Peyer's patch (tissue), 4 donors: ENCODE results near the gene SLC5A9. TPM values are rescaled to one million over a fixed set of nuclear protein-coding genes. Genes with fewer than 3 reads are reported as not detected.

Source experiments
- DNase-seq, 3 donors: peaks; one replicate each; pipeline ENCODE4 v3.0.0-alpha.2; 2017 to 2019
- H3K27ac ChIP-seq, 4 donors: fragments of 200-600 bp; sonication (generic); one replicate each; pipeline ENCODE4 v1.5.1; 2016 to 2019
- H3K27me3 ChIP-seq, 2 donors: fragments of 200-600 bp; sonication (generic); one replicate each; pipeline ENCODE4 v1.5.1; 2019
- H3K36me3 ChIP-seq, 3 donors: fragments of 200-600 bp; sonication (generic); one replicate each; pipeline ENCODE4 v1.5.1; 2016 to 2019
- H3K4me1 ChIP-seq, 4 donors: fragments of 200-600 bp; sonication (generic); one replicate each; pipeline ENCODE4 v1.5.1; 2016 to 2019
- H3K4me3 ChIP-seq, 4 donors: fragments of 200-600 bp; sonication (generic); 1 replicate in 3 of 4; 2 replicates in 1 of 4; pipeline ENCODE4 v1.5.1; 2016 to 2019; ENCODE audit warnings: mild to moderate bottlenecking in 1 of 4
- H3K9me3 ChIP-seq, 4 donors: fragments of 200-600 bp; sonication (generic); one replicate each; pipeline ENCODE4 v1.5.1; 2016 to 2019; ENCODE audit warnings: mild to moderate bottlenecking in 1 of 4
- CTCF ChIP-seq, 6 experiments: fragments of 450-650 bp in 4 of 6; fragments of 200-600 bp in 2 of 6; sonication (generic) in 1 of 6; IDR thresholded peaks; one replicate each; pipeline ENCODE4 v1.5.1; 2017 to 2019; ENCODE audit warnings: antibody characterized with exemption in 6 of 6, mild to moderate bottlenecking in 3 of 6, moderate library complexity in 1 of 6
- POLR2A ChIP-seq, 2 donors: fragments of 450-650 bp; IDR thresholded peaks; one replicate each; pipeline ENCODE4 v1.5.1; 2017; ENCODE audit warnings: antibody characterized with exemption in 2 of 2, mild to moderate bottlenecking in 2 of 2, moderate library complexity in 2 of 2
- total RNA-seq, 4 donors: library from RNA; depleted of rRNA; stranded (reverse); fragments of >200 nt; gene quantifications; one replicate each; pipeline ENCODE4 v1.1.0, GENCODE V29; 2016

SLC5A9 gene
- total RNA-seq, 4 donors from 2014 or later: 8.3 to 272 (median 210) TPM

- H3K4me1 ChIP-seq: no peaks in the 10 kb centered on the region
- H3K9me3 ChIP-seq: no peaks in the 10 kb centered on the region
- no peak for DNase-seq
- no peak for TF ChIP-seq CTCF (IDR thresholded peaks at IDR 0.05)
- H3K27me3 ChIP-seq: no peaks in the 10 kb centered on the region
- H3K36me3 ChIP-seq: no peaks in the 10 kb centered on the region
- H3K4me3 ChIP-seq: no peak overlapping the region
- no peak overlapping the region for H3K27ac ChIP-seq
These were observed 7.7 kb upstream of the SLC5A9 start for GRCh38 chr1:48214820-48215219.

GRCh38 chr1:48215222-48215621 lies 7.3 kb upstream of the SLC5A9 start:
- TF ChIP-seq POLR2A (IDR thresholded peaks at IDR 0.05): no peak
- no peak for TF ChIP-seq CTCF (IDR thresholded peaks at IDR 0.05)
- H3K4me3 ChIP-seq: no peak overlapping the region
- no peaks in the 10 kb centered on the region for H3K9me3 ChIP-seq
- H3K4me1 ChIP-seq: no peaks in the 10 kb centered on the region
- H3K27me3 ChIP-seq: no peaks in the 10 kb centered on the region
- DNase-seq: no peak
- H3K36me3 ChIP-seq: no peaks in the 10 kb centered on the region
- no peak overlapping the region for H3K27ac ChIP-seq

- no peak for DNase-seq
- no peaks in the 10 kb centered on the region for H3K27me3 ChIP-seq
- no peak overlapping the region for H3K27ac ChIP-seq
- no peak for TF ChIP-seq POLR2A (IDR thresholded peaks at IDR 0.05)
- no peak for TF ChIP-seq CTCF (IDR thresholded peaks at IDR 0.05)
- no peaks in the 10 kb centered on the region for H3K4me1 ChIP-seq
- H3K9me3 ChIP-seq: no peaks in the 10 kb centered on the region
- no peaks in the 10 kb centered on the region for H3K36me3 ChIP-seq
- no peak overlapping the region for H3K4me3 ChIP-seq
These were observed 6.6 kb upstream of the SLC5A9 start for GRCh38 chr1:48215889-48216288.

- Histone ChIP-seq H3K4me1 (no peaks in the 10 kb centered on the region), H3K27me3 (no peaks in the 10 kb centered on the region), H3K36me3 (no peaks in the 10 kb centered on the region), H3K9me3 (no peaks in the 10 kb centered on the region), H3K4me3 (no peak overlapping the region), H3K27ac (no peak overlapping the region)
- DNase-seq: no peak
- no peak for TF ChIP-seq CTCF (IDR thresholded peaks at IDR 0.05)
- no peak for TF ChIP-seq POLR2A (IDR thresholded peaks at IDR 0.05)
These were observed 6.2 kb upstream of the SLC5A9 start for GRCh38 chr1:48216313-48216712.

- TF ChIP-seq POLR2A (IDR thresholded peaks at IDR 0.05) (no peak), CTCF (IDR thresholded peaks at IDR 0.05) (peak in 3 of 6 experiments; percentile 9 to 33 (median 11))
- no peaks in the 10 kb centered on the region for H3K9me3 ChIP-seq
- DNase-seq: no peak
These were observed 5.6 kb upstream of the SLC5A9 start for GRCh38 chr1:48216941-48217340.

GRCh38 chr1:48217856-48218255 lies 4.7 kb upstream of the SLC5A9 start:
- Histone ChIP-seq H3K4me3 (no peak overlapping the region), H3K9me3 (no peaks in the 10 kb centered on the region), H3K27me3 (no peaks in the 10 kb centered on the region), H3K36me3 (no peaks in the 10 kb centered on the region), H3K27ac (no peak overlapping the region), H3K4me1 (peaks cover 0 to 8% (median 2%) of the 10 kb centered on the region in 4 donors)
- no peak for TF ChIP-seq POLR2A (IDR thresholded peaks at IDR 0.05)
- no peak for TF ChIP-seq CTCF (IDR thresholded peaks at IDR 0.05)
- no peak for DNase-seq

More at GRCh38 chr1:48216941-48217340, 5.6 kb upstream of the SLC5A9 start:
- Histone ChIP-seq H3K4me3 (no peak overlapping the region), H3K27me3 (no peaks in the 10 kb centered on the region), H3K36me3 (no peaks in the 10 kb centered on the region), H3K27ac (no peak overlapping the region), H3K4me1 (peaks cover 0 to 2% (median under 1%) of the 10 kb centered on the region in 4 donors)
